NB4 (cell line): ENCODE measurements around the gene NTHL1.

Experiments used
- DNase-seq: peaks from one replicate; pipeline ENCODE4 v3.0.0; 2010; ENCODE audit warnings: low read depth
- H3K4me3 ChIP-seq: one replicate; pipeline ENCODE4 v1.5.1; 2011; ENCODE audit warnings: mild to moderate bottlenecking, low read depth, low read length, moderate library complexity
- CTCF ChIP-seq: IDR thresholded peaks from one replicate; pipeline ENCODE4 v1.5.1; 2012; ENCODE audit warnings: low read depth, low read length
- MYC ChIP-seq: IDR thresholded peaks from 2 replicates; pipeline ENCODE4 v1.6.1; 2011; ENCODE audit warnings: low read depth, low read length
- POLR2A ChIP-seq: IDR thresholded peaks from 2 replicates; pipeline ENCODE4 v1.6.1; 2011; ENCODE audit warnings: mild to moderate bottlenecking; ENCODE audit not compliant: insufficient read length; ENCODE audit errors: extremely low read depth
- TF ChIP-seq, protein P1 (sequence below): IDR thresholded peaks from 2 replicates; pipeline ENCODE4 v1.6.1; 2011; ENCODE audit warnings: low read depth, low read length

Gene NTHL1

DNA sequence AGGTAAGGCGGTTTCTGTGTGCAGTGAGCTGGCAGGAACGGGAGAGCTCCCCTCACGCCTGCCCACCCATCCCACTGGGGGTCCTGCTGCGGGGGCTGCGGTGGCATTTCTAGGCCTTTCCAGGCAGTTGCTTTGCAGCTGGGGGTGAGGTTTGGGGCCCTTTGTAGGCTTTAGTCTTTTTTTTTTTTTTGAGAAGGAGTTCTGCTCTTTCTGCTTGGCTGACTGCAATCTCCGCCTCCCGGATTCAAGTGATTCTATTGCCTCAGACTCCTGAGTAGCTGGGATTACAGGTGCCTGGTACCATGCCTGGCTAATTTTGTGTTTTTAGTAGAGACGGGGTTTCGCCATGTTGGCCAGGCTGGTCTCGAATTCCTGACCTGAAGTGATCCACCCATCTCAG is 11.2 kb upstream of the NTHL1 start:
- H3K4me3 ChIP-seq: no peak overlapping the region
- DNase-seq: no peak
- TF ChIP-seq CTCF (no peak), MYC (no peak), POLR2A (no peak)
- TF ChIP-seq, protein P1, sequence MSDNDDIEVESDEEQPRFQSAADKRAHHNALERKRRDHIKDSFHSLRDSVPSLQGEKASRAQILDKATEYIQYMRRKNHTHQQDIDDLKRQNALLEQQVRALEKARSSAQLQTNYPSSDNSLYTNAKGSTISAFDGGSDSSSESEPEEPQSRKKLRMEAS: no peak

DNA sequence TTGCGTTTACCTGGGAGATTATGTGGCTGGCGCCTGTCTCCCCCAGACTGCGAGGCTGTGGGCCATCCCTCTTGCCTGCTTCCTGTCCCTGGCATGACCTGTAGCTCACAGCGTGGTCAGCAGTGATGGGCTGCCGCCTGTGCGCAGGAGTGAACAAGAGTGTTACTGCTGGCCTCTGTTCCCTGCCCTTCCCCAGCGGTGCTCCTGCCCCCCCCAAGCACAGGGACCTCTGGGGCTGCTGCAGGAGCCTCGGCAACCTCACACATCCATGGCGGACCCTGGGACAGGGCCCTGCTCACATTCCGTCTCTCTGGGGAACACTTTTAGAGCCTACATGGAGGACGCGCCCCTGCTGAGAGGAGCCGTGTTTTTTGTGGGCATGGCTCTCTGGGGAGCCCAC is 10.8 kb upstream of the NTHL1 start:
- H3K4me3 ChIP-seq: no peak overlapping the region
- TF ChIP-seq POLR2A: no peak
- no peak for TF ChIP-seq CTCF
- TF ChIP-seq MYC: no peak
- TF ChIP-seq, protein P1: no peak
- DNase-seq: no peak

DNA sequence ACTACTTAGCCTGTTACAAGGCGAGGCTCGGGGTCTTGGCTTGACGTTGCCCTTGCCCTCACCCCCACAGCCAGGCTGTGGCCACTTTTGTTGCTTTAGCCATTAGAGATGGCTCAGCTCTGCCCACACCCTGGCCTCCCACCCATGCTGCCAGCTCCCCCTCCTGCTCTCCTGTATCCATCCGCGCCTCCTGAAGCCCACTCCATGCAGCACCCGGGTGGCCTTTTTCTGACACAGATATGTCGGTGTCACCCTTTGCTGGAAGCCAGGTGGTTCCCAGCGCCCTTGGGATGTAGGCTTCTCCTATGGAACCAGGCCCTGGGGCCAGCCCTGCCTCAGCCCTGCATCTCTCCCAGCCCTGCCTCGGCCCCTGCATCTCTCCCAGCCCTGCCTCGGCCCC is 9.8 kb upstream of the NTHL1 start:
- DNase-seq: no peak
- TF ChIP-seq MYC (no peak), CTCF (no peak), POLR2A (no peak)
- TF ChIP-seq, protein P1: no peak
- no peak overlapping the region for H3K4me3 ChIP-seq

DNA sequence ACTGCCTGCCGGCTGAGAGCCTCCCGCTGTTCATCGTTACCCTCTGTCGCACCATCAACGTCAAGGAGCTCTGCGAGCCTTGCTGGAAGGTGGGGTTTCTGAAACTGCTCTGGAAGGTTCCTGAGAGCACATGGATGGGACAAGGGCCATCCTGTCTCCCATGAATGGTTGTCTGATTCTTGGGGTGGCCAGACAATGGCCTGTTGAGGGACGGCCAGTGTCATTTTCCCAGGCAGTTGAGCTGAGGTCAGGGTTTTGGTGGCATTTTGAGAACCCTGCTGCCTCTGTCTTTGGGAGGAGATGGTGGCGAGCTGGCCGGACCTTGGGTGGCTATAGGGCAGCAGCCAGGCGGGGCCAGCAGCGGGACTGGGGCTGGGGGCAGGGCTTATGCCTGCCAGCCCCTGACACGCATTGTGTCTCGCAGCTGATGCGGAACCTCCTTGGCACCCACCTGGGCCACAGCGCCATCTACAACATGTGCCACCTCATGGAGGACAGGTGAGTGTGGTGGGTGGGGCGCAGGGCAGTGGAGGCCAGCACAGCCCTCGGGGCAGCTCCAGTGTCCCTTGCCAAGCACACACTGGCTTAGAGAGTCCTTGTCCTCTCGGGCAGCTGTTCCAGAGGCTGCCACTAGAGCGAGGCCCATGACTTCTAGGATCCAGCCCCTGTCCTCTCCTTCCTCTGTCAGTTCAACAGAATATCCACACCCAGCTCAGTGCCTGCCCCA is 9.2 kb upstream of the NTHL1 start:
- TF ChIP-seq MYC: no peak
- TF ChIP-seq CTCF: peak; percentile 20
- TF ChIP-seq POLR2A: no peak
- H3K4me3 ChIP-seq: no peak overlapping the region
- DNase-seq: peak; percentile 29

DNA sequence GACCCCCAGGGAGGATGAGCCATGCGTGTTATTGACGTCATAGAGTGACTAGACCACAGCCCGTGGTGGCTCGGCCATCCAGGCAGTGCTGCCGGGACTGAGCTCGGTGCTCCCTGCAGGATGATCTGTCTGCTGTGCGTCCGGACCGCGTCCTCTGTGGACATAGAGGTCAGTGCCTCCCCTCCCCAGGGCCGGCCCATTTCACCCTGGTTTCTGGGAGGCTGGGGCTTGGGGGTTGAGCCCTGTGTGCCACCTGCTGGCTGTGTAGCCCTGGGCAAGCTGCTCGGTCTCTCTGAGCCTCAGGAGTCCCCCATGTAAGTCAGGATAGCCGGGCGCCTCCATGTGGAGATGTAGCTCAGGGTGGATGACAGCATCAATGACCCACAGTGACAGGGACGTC is 8.4 kb upstream of the NTHL1 start:
- no peak for TF ChIP-seq MYC
- TF ChIP-seq, protein P1: no peak
- TF ChIP-seq CTCF: no peak
- TF ChIP-seq POLR2A: no peak
- DNase-seq: no peak
- H3K4me3 ChIP-seq: no peak overlapping the region
